AG04450 (cell line): ENCODE results near the gene ZDHHC13. TPM values are rescaled to one million over a fixed set of nuclear protein-coding genes. Genes with fewer than 3 reads are reported as not detected.

Source experiments
- CTCF ChIA-PET: fragments of 300-600, 350-600 bp; formaldehyde crosslinking; extraction: SDS; loops from one replicate; lab custom pipeline; 2022; ENCODE audit warnings: antibody characterized with exemption, inconsistent platforms; lab: Charles Lee
- POLR2A ChIA-PET: fragments of 350-600 bp; formaldehyde crosslinking; extraction: SDS; loops from one replicate; lab custom pipeline; 2021; ENCODE audit warnings: antibody characterized with exemption, inconsistent platforms; lab: Yijun Ruan, JAX
- DNase-seq: peaks from one replicate; pipeline ENCODE4 v3.0.0-alpha.2; 2011; ENCODE audit warnings: low read depth, low spot score
- H3K27ac ChIP-seq: one replicate; pipeline ENCODE4 v1.5.1; 2012; ENCODE audit warnings: low read depth, low read length, control low read depth
- H3K27me3 ChIP-seq: one replicate; pipeline ENCODE4 v1.6.0; 2012; ENCODE audit warnings: low read length; ENCODE audit not compliant: control insufficient read depth, insufficient read depth
- H3K4me3 ChIP-seq: 2 replicates; pipeline ENCODE4 v1.5.1; 2011; ENCODE audit warnings: mild to moderate bottlenecking, low read depth, low read length, control low read depth
- H3K9me3 ChIP-seq: 2 replicates; pipeline ENCODE4 v1.5.1; 2012; ENCODE audit warnings: low read length; ENCODE audit not compliant: control insufficient read depth, insufficient read depth
- CTCF ChIP-seq: IDR thresholded peaks from 2 replicates; pipeline ENCODE4 v1.5.1; 2011; ENCODE audit warnings: low read depth, low read length, control low read depth, inconsistent platforms
- polyA plus RNA-seq: library from polyadenylated mRNA; depleted of rRNA; stranded (reverse); fragments of >200 nt; gene quantifications from 2 replicates; pipeline ENCODE4 v1.2.3, GENCODE V29; 2011

ZDHHC13 gene
- polyA plus RNA-seq, 1 experiment: 15.4 TPM

GRCh38 chr11:19201737-19202605 is 85.0 kb downstream of the ZDHHC13 start, which contains the start of gene CSRP3:
CSRP3 (minus strand) TSS chr11:19201983; CDS start chr11:19192448, 9,535 bp downstream.
- no peak for TF ChIP-seq CTCF
- Histone ChIP-seq H3K9me3 (no peaks in the 10 kb centered on the region), H3K27me3 (peaks cover 15% of the 10 kb centered on the region), H3K27ac (no peak within 1 kb of the TSS), H3K4me3 (no peak within 1 kb of the TSS)
- DNase-seq: no peak
- ChIA-PET CTCF (no interaction called here), POLR2A (no interaction called here)

- ChIA-PET CTCF (interaction anchor here (0.8 kb wide), 1 partner anchor 54 kb away, joined by 3 read pairs; no protein-coding TSS in a partner anchor), POLR2A (interaction anchor here (0.6 kb wide), 1 partner anchor 74 kb away, joined by 3 read pairs; no protein-coding TSS in a partner anchor)
- TF ChIP-seq CTCF: no peak
- Histone ChIP-seq H3K4me3 (no peak overlapping the region), H3K9me3 (no peaks in the 10 kb centered on the region), H3K27me3 (peaks cover 17% of the 10 kb centered on the region), H3K27ac (no peak overlapping the region)
- no peak for DNase-seq
These were observed 87.9 kb downstream of the ZDHHC13 start for GRCh38 chr11:19204836-19205235.

- POLR2A ChIA-PET: no interaction called here
- no peak for DNase-seq
- Histone ChIP-seq H3K27me3 (peaks cover 11% of the 10 kb centered on the region), H3K4me3 (no peak overlapping the region), H3K9me3 (no peaks in the 10 kb centered on the region), H3K27ac (no peak overlapping the region)
- TF ChIP-seq CTCF: no peak
- CTCF ChIA-PET: no interaction called here
These were observed 91.2 kb downstream of the ZDHHC13 start for GRCh38 chr11:19208181-19208580.

GRCh38 chr11:19208959-19209546 is 92.1 kb downstream of the ZDHHC13 start:
- peaks cover 11% of the 10 kb centered on the region for H3K27me3 ChIP-seq
- DNase-seq: no peak
- H3K9me3 ChIP-seq: no peaks in the 10 kb centered on the region
- ChIA-PET POLR2A (no interaction called here), CTCF (no interaction called here)
- H3K27ac ChIP-seq: no peak overlapping the region
- H3K4me3 ChIP-seq: no peak overlapping the region
- no peak for TF ChIP-seq CTCF
